HepG2 (cell line): ENCODE results near the gene MYADML2. TPM values are rescaled to one million over a fixed set of nuclear protein-coding genes. Genes with fewer than 3 reads are reported as not detected.

Experiments used
- ATAC-seq: fragments of 200-7000 bp; cut with Tn5 transposase; 3 replicates; pipeline ENCODE4 v1.9.1; 2020; ENCODE audit warnings: mild to moderate bottlenecking, moderate library complexity
- BruUV-seq: library from RNA; stranded (reverse); fragments of 400-500 nt; replicated peaks from 2 replicates; lab custom pipeline; 2021; lab: Mats Ljungman, UMichigan
- CTCF ChIA-PET: fragments of 300-600 bp; formaldehyde crosslinking; extraction: SDS; loops from one replicate; lab custom pipeline; 2021; ENCODE audit warnings: low total read pairs, inconsistent platforms, low intra/inter-chr PET ratio; lab: Yijun Ruan, JAX
- POLR2A ChIA-PET: fragments of 350-600 bp; sonication (Branson Sonifier 250); formaldehyde crosslinking; loops from one replicate; lab custom pipeline; 2020; ENCODE audit warnings: antibody characterized with exemption, inconsistent platforms; lab: Yijun Ruan, JAX
- DNase-seq: peaks from one replicate; pipeline ENCODE4 v3.0.0-alpha.2; 2015; ENCODE audit warnings: low spot score
- FAIRE-seq: peaks from 3 replicates; lab custom pipeline; 2011; peaks lifted over from hg19 to GRCh38; lab: Jason Lieb, UNC
- H2AFZ ChIP-seq: one replicate; pipeline ENCODE4 v1.6.1; 2011; ENCODE audit warnings: low read length, inconsistent platforms
- H3K27ac ChIP-seq: fragments of 300-600 bp; 3 replicates; pipeline ENCODE4 v1.8.0; 2011; ENCODE audit warnings: mixed run types, mild to moderate bottlenecking, mixed read lengths, low read length, inconsistent platforms; ENCODE audit not compliant: insufficient read depth; ENCODE audit errors: extremely low read length
- H3K27me3 ChIP-seq, 2 experiments: fragments of 200-600 bp in 1 of 2; 2 replicates in 1 of 2; 3 replicates in 1 of 2; pipeline versions ENCODE4 v1.6.0 to v1.8.0; 2011; ENCODE audit warnings: low read length in 2 of 2, mild to moderate bottlenecking in 2 of 2, moderate library complexity in 2 of 2, inconsistent platforms in 1 of 2; ENCODE audit not compliant: insufficient read depth in 2 of 2, control insufficient read depth in 1 of 2
- H3K36me3 ChIP-seq, 2 experiments: fragments of 200-600 bp in 1 of 2; replicated peaks in 1 of 2; 2 replicates in 1 of 2; 3 replicates in 1 of 2; pipeline versions ENCODE4 v1.5.1 to v1.8.0; 2011; ENCODE audit warnings: low read length in 2 of 2, inconsistent platforms in 1 of 2; ENCODE audit not compliant: insufficient read depth in 2 of 2, control insufficient read depth in 1 of 2
- H3K4me1 ChIP-seq: 2 replicates; pipeline ENCODE4 v1.5.1; 2012; ENCODE audit warnings: low read length, inconsistent platforms; ENCODE audit not compliant: insufficient read depth
- H3K4me2 ChIP-seq: 2 replicates; pipeline ENCODE4 v1.6.0; 2011; ENCODE audit warnings: low read depth, low read length, inconsistent platforms
- H3K4me3 ChIP-seq, 3 experiments: fragments of 200-600 bp in 1 of 3; sonication (generic), shearing (Covaris generic) in 1 of 3; replicated peaks in 1 of 3; 2 replicates each; pipeline ENCODE4 v1.5.1; 2011 to 2016; ENCODE audit warnings: low read length in 3 of 3, inconsistent platforms in 2 of 3, low read depth in 2 of 3, mild to moderate bottlenecking in 2 of 3, control low read depth in 1 of 3, mixed read lengths in 1 of 3; ENCODE audit not compliant: insufficient read depth in 1 of 3
- H3K79me2 ChIP-seq: one replicate; pipeline ENCODE4 v1.6.1; 2011; ENCODE audit warnings: low read length, inconsistent platforms; ENCODE audit not compliant: insufficient read depth
- H3K9ac ChIP-seq: 2 replicates; pipeline ENCODE4 v1.6.0; 2011; ENCODE audit warnings: mild to moderate bottlenecking, low read depth, low read length, inconsistent platforms; ENCODE audit not compliant: insufficient read depth
- H3K9me3 ChIP-seq: 2 replicates; pipeline ENCODE4 v1.5.1; 2012; ENCODE audit warnings: mild to moderate bottlenecking, low read length
- H4K20me1 ChIP-seq: 2 replicates; pipeline ENCODE4 v1.6.0; 2011; ENCODE audit warnings: inconsistent platforms, mild to moderate bottlenecking, low read length, moderate library complexity; ENCODE audit not compliant: insufficient read depth
- AGO1 ChIP-seq: fragments of 200-400 bp; formaldehyde crosslinking; IDR thresholded peaks from 2 replicates; pipeline ENCODE4 v1.6.1; 2017; ENCODE audit warnings: mild to moderate bottlenecking, low read depth, low read length, moderate library complexity; ENCODE audit not compliant: poor library complexity, severe bottlenecking
- CAMTA2 ChIP-seq: sonication (generic); formaldehyde crosslinking; IDR thresholded peaks from 2 replicates; pipeline ENCODE4 v1.4.0; 2020; ENCODE audit warnings: mild to moderate bottlenecking, missing genetic modification reagents, borderline replicate concordance
- FOXM1 ChIP-seq: sonication (generic); formaldehyde crosslinking; IDR thresholded peaks from 2 replicates; pipeline ENCODE4 v1.5.0; 2020; ENCODE audit warnings: missing genetic modification reagents
- HDAC2 ChIP-seq: sonication (generic); formaldehyde crosslinking; IDR thresholded peaks from 2 replicates; pipeline ENCODE4 v1.4.0; 2020; ENCODE audit warnings: missing genetic modification reagents
- HIVEP1 ChIP-seq: sonication (generic); formaldehyde crosslinking; IDR thresholded peaks from 2 replicates; pipeline ENCODE4 v1.4.0; 2020; ENCODE audit warnings: mild to moderate bottlenecking, missing genetic modification reagents
- HNRNPL ChIP-seq: fragments of 200-400 bp; formaldehyde crosslinking; IDR thresholded peaks from 2 replicates; pipeline ENCODE4 v1.6.1; 2017; ENCODE audit warnings: mild to moderate bottlenecking, low read depth, low read length
- NRL ChIP-seq: sonication (generic); formaldehyde crosslinking; IDR thresholded peaks from 2 replicates; pipeline ENCODE4 v1.5.0; 2020; ENCODE audit warnings: missing genetic modification reagents, mild to moderate bottlenecking, moderate library complexity, borderline replicate concordance
- SMAD1 ChIP-seq: sonication (generic); formaldehyde crosslinking; IDR thresholded peaks from 2 replicates; pipeline ENCODE4 v1.4.0; 2020; ENCODE audit warnings: missing genetic modification reagents, low read depth, mild to moderate bottlenecking, borderline replicate concordance
- SP1 ChIP-seq, 2 experiments: fragments of 450-650 bp in 1 of 2; sonication (generic) in 1 of 2; formaldehyde crosslinking in 1 of 2; IDR thresholded peaks; 2 replicates each; pipeline versions ENCODE4 v1.4.0 to v1.6.1; 2016 to 2020; ENCODE audit warnings: missing genetic modification reagents in 1 of 2
- ZMYM3 ChIP-seq: sonication (generic); formaldehyde crosslinking; IDR thresholded peaks from 2 replicates; pipeline ENCODE4 v1.5.1; 2020; ENCODE audit warnings: mild to moderate bottlenecking, missing genetic modification reagents
- ZNF343 ChIP-seq: sonication (generic); formaldehyde crosslinking; IDR thresholded peaks from 2 replicates; pipeline ENCODE4 v1.4.0; 2020; ENCODE audit warnings: mild to moderate bottlenecking, missing genetic modification reagents
- ZNF570 ChIP-seq: sonication (generic); formaldehyde crosslinking; IDR thresholded peaks from 2 replicates; pipeline ENCODE4 v1.4.0; 2020; ENCODE audit warnings: mild to moderate bottlenecking, missing genetic modification reagents, borderline replicate concordance
- WGBS: methylation state at CpG from one replicate; pipeline ENCODE4 v1.1.6; 2017; ENCODE audit warnings: low lambda C conversion rate; 5-methylcytosine and 5-hydroxymethylcytosine counted together
- in situ Hi-C: cut with HindIII; loops from 2 replicates; pipeline ENCODE4 v1.10.0; 2017; ENCODE audit warnings: low pct_unique_long_range_greater_than_20kb; ENCODE audit not compliant: extremely low pct_ligation_motif_present
- intact Hi-C: fragments of 100-400 bp; cut with micrococcal nuclease; formaldehyde crosslinking; loops from one replicate; pipeline ENCODE4 v1.10.0; 2022; ENCODE audit not compliant: unreplicated experiment
- polyA plus RNA-seq, 8 experiments: library from polyadenylated mRNA; depleted of rRNA in 3 of 8; stranded (reverse) in 7 of 8; unstranded in 1 of 8; fragments of >200 nt; fragmentation: Illumina TruSeq in 4 of 8; extraction: Trizol in 4 of 8; gene quantifications; 2 replicates each; pipeline versions ENCODE4 v1.2.1 to v1.2.3, GENCODE V29; 2011 to 2016; ENCODE audit warnings: low read depth in 4 of 8, missing spikeins in 1 of 8, mixed read lengths in 1 of 8; ENCODE audit not compliant: insufficient read depth in 1 of 8
- total RNA-seq, 5 experiments: library from RNA; depleted of rRNA; stranded (reverse); fragments of >200 nt; fragmentation: Illumina TruSeq; extraction: Trizol; gene quantifications; 2 replicates each; pipeline ENCODE4 v1.2.3, GENCODE V29; 2016; ENCODE audit warnings: low read depth in 1 of 5
- TF ChIP-seq, protein P1 (sequence below): sonication (generic); formaldehyde crosslinking; IDR thresholded peaks from 2 replicates; pipeline ENCODE4; 2020; ENCODE audit warnings: missing genetic modification reagents, mild to moderate bottlenecking, borderline replicate concordance
- TF ChIP-seq, protein P2 (sequence below): sonication (generic); formaldehyde crosslinking; IDR thresholded peaks from 2 replicates; pipeline ENCODE4 v1.4.0; 2020; ENCODE audit warnings: mild to moderate bottlenecking, missing genetic modification reagents
- TF ChIP-seq, protein P3 (sequence below): sonication (generic); IDR thresholded peaks from 2 replicates; pipeline ENCODE4 v1.6.1; 2016; ENCODE audit warnings: low read depth, borderline replicate concordance
- TF ChIP-seq, protein P4 (sequence below): sonication (generic); formaldehyde crosslinking; IDR thresholded peaks from 2 replicates; pipeline ENCODE4 v1.9.0; 2021; ENCODE audit warnings: missing genetic modification reagents, borderline replicate concordance

Gene MYADML2
- total and polyA plus RNA-seq, 2 of the 13 experiments (the other 11 are each of a cell fraction or from before 2014, with no cell fraction given), result not detected

DNA sequence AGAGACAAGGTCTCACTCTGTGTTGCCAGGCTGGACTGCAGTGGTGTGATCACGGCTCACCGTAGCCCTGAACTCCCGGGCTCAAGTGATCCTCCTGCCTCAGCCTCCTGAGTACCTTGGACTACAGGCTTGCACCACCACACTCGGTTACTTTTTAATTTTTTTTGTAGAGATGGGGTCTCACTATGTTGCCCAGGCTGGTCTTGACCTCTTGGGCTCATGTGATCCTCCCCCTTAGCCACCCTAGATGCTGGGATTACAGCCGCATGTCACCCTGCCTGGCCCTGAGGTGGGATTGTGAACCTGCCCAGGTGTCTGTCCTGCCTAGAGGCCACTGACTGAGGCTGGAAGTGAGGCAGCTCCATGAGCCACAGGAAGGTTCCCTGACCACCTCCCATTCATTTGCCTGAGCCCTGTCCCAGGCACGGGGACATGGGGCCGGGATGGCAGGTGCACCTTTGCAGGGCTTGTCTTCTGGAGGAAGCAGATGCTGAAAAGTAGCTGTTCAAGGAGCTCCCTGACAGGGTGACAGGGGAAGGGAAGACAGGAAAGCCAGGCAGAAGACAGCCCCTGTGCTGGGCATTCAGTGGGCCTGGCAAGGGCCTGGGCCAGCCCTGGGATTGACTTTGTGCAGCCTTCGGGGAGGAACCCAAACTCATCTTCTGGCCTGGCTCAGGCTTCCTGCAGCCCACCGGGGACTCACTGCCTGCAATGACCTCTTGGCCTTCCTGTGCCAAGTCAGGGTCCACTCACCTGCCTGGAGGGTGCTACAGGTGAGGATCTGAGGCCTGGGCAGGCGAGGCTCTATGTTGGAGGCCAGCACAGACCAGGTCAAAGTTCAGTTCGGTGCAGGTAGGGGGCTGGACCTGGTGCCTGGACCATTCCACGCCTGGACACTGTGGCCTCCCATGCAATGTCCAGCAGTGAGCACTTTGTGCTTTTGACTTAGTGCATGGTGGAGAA, 22.1 kb upstream of the MYADML2 start:
- ATAC-seq (no peak), DNase-seq (no peak), FAIRE-seq (peak; percentile 34)
- Histone ChIP-seq H3K9me3 (peaks cover 13% of the 10 kb centered on the region), H3K79me2 (no peaks in the 10 kb centered on the region), H2AFZ (no peak overlapping the region), H3K27me3 (no peaks in the 10 kb centered on the region), H3K4me2 (peak overlapping the region; percentile 89; the same call in 1 of the 2 replicates), H3K4me1 (peaks cover 56% of the 10 kb centered on the region), H3K9ac (peak overlapping the region; percentile 53), H3K36me3 (no peaks in the 10 kb centered on the region), H3K4me3 (no peak overlapping the region), H4K20me1 (no peaks in the 10 kb centered on the region), H3K27ac (peak overlapping the region; percentile 75)
- WGBS, result 71% methylated on average over 12 of the region's 12 CpGs
- POLR2A ChIA-PET, result interaction anchor here (2.0 to 3.8 kb wide), 5 partner anchors 9 to 43 kb away, joined by 8 to 356 read pairs (median 12); partner anchors contain the start of genes ASPSCR1 and PYCR1
- no TSS peak for BruUV-seq
- in situ Hi-C loops, result no loop called here
- intact Hi-C loops, result no loop called here
- CTCF ChIA-PET, result interaction anchor here (1.8 kb wide), 1 partner anchor 9 kb away, joined by 4 read pairs; no protein-coding TSS in a partner anchor
- TF ChIP-seq HNRNPL (peak; percentile 69; the same call in 1 of the 2 replicates), ZNF343 (CRISPR knock-in tag) (no peak), ZMYM3 (CRISPR knock-in tag) (peak; percentile 69), AGO1 (peak; percentile 45), NRL (CRISPR knock-in tag) (peak; percentile 57), SMAD1 (CRISPR knock-in tag) (0 out of 2 replicates have a peak, but pooled peaks have one; percentile 41), HDAC2 (CRISPR knock-in tag) (peak; percentile 27; the same call in 1 of the 2 replicates), SP1 (IDR thresholded peaks at IDR 0.05) (no peak), SP1 (CRISPR knock-in tag; IDR thresholded peaks at IDR 0.05) (peak; percentile 19; the same call in 1 of the 2 replicates), CAMTA2 (CRISPR knock-in tag) (no peak; the same call in 1 of the 2 replicates), ZNF570 (CRISPR knock-in tag) (no peak), HIVEP1 (CRISPR knock-in tag) (no peak), FOXM1 (no peak)
- TF ChIP-seq, protein P1, sequence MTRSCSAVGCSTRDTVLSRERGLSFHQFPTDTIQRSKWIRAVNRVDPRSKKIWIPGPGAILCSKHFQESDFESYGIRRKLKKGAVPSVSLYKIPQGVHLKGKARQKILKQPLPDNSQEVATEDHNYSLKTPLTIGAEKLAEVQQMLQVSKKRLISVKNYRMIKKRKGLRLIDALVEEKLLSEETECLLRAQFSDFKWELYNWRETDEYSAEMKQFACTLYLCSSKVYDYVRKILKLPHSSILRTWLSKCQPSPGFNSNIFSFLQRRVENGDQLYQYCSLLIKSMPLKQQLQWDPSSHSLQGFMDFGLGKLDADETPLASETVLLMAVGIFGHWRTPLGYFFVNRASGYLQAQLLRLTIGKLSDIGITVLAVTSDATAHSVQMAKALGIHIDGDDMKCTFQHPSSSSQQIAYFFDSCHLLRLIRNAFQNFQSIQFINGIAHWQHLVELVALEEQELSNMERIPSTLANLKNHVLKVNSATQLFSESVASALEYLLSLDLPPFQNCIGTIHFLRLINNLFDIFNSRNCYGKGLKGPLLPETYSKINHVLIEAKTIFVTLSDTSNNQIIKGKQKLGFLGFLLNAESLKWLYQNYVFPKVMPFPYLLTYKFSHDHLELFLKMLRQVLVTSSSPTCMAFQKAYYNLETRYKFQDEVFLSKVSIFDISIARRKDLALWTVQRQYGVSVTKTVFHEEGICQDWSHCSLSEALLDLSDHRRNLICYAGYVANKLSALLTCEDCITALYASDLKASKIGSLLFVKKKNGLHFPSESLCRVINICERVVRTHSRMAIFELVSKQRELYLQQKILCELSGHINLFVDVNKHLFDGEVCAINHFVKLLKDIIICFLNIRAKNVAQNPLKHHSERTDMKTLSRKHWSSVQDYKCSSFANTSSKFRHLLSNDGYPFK (CRISPR knock-in tag), result 0 out of 2 replicates have a peak, but pooled peaks have one; percentile 17
- TF ChIP-seq, protein P2, sequence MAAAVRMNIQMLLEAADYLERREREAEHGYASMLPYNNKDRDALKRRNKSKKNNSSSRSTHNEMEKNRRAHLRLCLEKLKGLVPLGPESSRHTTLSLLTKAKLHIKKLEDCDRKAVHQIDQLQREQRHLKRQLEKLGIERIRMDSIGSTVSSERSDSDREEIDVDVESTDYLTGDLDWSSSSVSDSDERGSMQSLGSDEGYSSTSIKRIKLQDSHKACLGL (CRISPR knock-in tag), result peak; percentile 39; the same call in 1 of the 2 replicates
- TF ChIP-seq, protein P3, sequence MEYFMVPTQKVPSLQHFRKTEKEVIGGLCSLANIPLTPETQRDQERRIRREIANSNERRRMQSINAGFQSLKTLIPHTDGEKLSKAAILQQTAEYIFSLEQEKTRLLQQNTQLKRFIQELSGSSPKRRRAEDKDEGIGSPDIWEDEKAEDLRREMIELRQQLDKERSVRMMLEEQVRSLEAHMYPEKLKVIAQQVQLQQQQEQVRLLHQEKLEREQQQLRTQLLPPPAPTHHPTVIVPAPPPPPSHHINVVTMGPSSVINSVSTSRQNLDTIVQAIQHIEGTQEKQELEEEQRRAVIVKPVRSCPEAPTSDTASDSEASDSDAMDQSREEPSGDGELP, result peak; percentile 35; the same call in 1 of the 2 replicates
- TF ChIP-seq, protein P4, sequence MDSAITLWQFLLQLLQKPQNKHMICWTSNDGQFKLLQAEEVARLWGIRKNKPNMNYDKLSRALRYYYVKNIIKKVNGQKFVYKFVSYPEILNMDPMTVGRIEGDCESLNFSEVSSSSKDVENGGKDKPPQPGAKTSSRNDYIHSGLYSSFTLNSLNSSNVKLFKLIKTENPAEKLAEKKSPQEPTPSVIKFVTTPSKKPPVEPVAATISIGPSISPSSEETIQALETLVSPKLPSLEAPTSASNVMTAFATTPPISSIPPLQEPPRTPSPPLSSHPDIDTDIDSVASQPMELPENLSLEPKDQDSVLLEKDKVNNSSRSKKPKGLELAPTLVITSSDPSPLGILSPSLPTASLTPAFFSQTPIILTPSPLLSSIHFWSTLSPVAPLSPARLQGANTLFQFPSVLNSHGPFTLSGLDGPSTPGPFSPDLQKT (CRISPR knock-in tag), result no peak
